Colonic mucosa (tissue), 4 donors: Measurements from ENCODE around the gene TMEM131. TPM values are rescaled to one million over a fixed set of nuclear protein-coding genes. Genes with fewer than 3 reads are reported as not detected.
"Not testable (repeated sequence)": the region's sequence is repeated elsewhere in the genome, so short reads cannot be mapped to it uniquely, and the experiment has no call there.

Experiments
- DNase-seq: peaks from one replicate; pipeline ENCODE4 v3.0.0-alpha.2; 2020
- H3K27ac ChIP-seq: fragments of 200-600 bp; one replicate; pipeline ENCODE4 v1.8.0; 2021
- H3K27me3 ChIP-seq: fragments of 200-600 bp; one replicate; pipeline ENCODE4 v1.8.0; 2021
- H3K36me3 ChIP-seq: fragments of 200-600 bp; one replicate; pipeline ENCODE4 v1.8.0; 2021
- H3K4me1 ChIP-seq: fragments of 200-600 bp; one replicate; pipeline ENCODE4 v1.8.0; 2021; ENCODE audit warnings: mild to moderate bottlenecking
- H3K4me3 ChIP-seq: fragments of 200-600 bp; one replicate; pipeline ENCODE4 v1.8.0; 2021
- H3K9ac ChIP-seq, 2 donors: one replicate each; pipeline ENCODE4 v1.7.0; 2013; ENCODE audit warnings: control low read depth in 2 of 2, low read depth in 2 of 2, low read length in 2 of 2
- H3K9me3 ChIP-seq: fragments of 200-600 bp; one replicate; pipeline ENCODE4 v1.8.0; 2021
- CTCF ChIP-seq: fragments of 200-600 bp; IDR thresholded peaks from one replicate; pipeline ENCODE4 v1.8.0; 2022; ENCODE audit warnings: antibody characterized with exemption, mild to moderate bottlenecking
- intact Hi-C: fragments of 100-400 bp; cut with DNase I; formaldehyde crosslinking; loops from one replicate; pipeline ENCODE4 v1.14.1; 2022
- total RNA-seq, 2 donors: library from RNA; stranded (reverse); fragmentation: NEBNext Ultra II Directional in 1 of 2; extraction: Animal tissue kit (Norgen Biotek cat#: 25700) in 1 of 2; gene quantifications; one replicate each; pipeline ENCODE4 v1.2.1, GENCODE V29; 2021
- donor health status: healthy.
- donor health status: DM: no; HTN: no; CAD: no.
- donor health status: DM: no; HTN: no; CAD: no.

Gene TMEM131
- total RNA-seq, 2 donors from 2014 or later = 52.4 to 60.8 TPM

GRCh38 chr2:97834610-97835009 is 161.1 kb downstream of the TMEM131 start:
- H3K36me3 ChIP-seq = no peaks in the 10 kb centered on the region
- H3K9me3 ChIP-seq = no peaks in the 10 kb centered on the region

GRCh38 chr2:97831121-97831520 is 164.6 kb downstream of the TMEM131 start:
- no peak for DNase-seq
- Histone ChIP-seq H3K27ac (no peak overlapping the region), H3K4me3 (no peak overlapping the region), H3K9me3 (no peaks in the 10 kb centered on the region), H3K27me3 (no peaks in the 10 kb centered on the region), H3K36me3 (no peaks in the 10 kb centered on the region), H3K4me1 (no peaks in the 10 kb centered on the region), H3K9ac (no peak overlapping the region)
- intact Hi-C loops = no loop called here
- no peak for TF ChIP-seq CTCF

More at GRCh38 chr2:97834610-97835009, 161.1 kb downstream of the TMEM131 start:
- Histone ChIP-seq H3K27me3 (no peaks in the 10 kb centered on the region), H3K9ac (no peak overlapping the region), H3K4me3 (no peak overlapping the region), H3K27ac (no peak overlapping the region), H3K4me1 (no peaks in the 10 kb centered on the region)
- no peak for TF ChIP-seq CTCF
- intact Hi-C loops = no loop called here
- no peak for DNase-seq

GRCh38 chr2:97829255-97829654 is 166.5 kb downstream of the TMEM131 start:
- H3K4me1 ChIP-seq, intact Hi-C loops, DNase-seq, H3K27me3 ChIP-seq, H3K4me3 ChIP-seq, H3K9ac ChIP-seq, H3K36me3 ChIP-seq, H3K27ac ChIP-seq, H3K9me3 ChIP-seq: not testable (repeated sequence)

GRCh38 chr2:97827013-97827412 is 168.7 kb downstream of the TMEM131 start:
- H3K9ac ChIP-seq, H3K4me3 ChIP-seq, intact Hi-C loops, H3K36me3 ChIP-seq, H3K4me1 ChIP-seq, DNase-seq, H3K9me3 ChIP-seq, H3K27me3 ChIP-seq, H3K27ac ChIP-seq: not testable (repeated sequence)

- H3K27ac ChIP-seq, H3K36me3 ChIP-seq, H3K9ac ChIP-seq, H3K27me3 ChIP-seq, H3K9me3 ChIP-seq, H3K4me3 ChIP-seq, intact Hi-C loops, H3K4me1 ChIP-seq, DNase-seq: not testable (repeated sequence)
These were observed 169.4 kb downstream of the TMEM131 start for GRCh38 chr2:97826266-97826847.

- H3K4me3 ChIP-seq, H3K36me3 ChIP-seq, H3K9me3 ChIP-seq, DNase-seq, H3K27ac ChIP-seq, H3K27me3 ChIP-seq, H3K4me1 ChIP-seq, H3K9ac ChIP-seq, intact Hi-C loops: not testable (repeated sequence)
These were observed 171.7 kb downstream of the TMEM131 start for GRCh38 chr2:97824011-97824410.

GRCh38 chr2:97821862-97822261 is 173.9 kb downstream of the TMEM131 start:
- H3K9me3 ChIP-seq, DNase-seq, H3K4me1 ChIP-seq, H3K36me3 ChIP-seq, H3K9ac ChIP-seq, H3K27ac ChIP-seq, H3K27me3 ChIP-seq, intact Hi-C loops, H3K4me3 ChIP-seq: not testable (repeated sequence)

GRCh38 chr2:97819754-97820153 is 176.0 kb downstream of the TMEM131 start:
- no peaks in the 10 kb centered on the region for H3K4me1 ChIP-seq
- intact Hi-C loops = no loop called here
- H3K27ac ChIP-seq = no peak overlapping the region
- no peaks in the 10 kb centered on the region for H3K27me3 ChIP-seq
- H3K36me3 ChIP-seq = no peaks in the 10 kb centered on the region
- no peak overlapping the region for H3K4me3 ChIP-seq
- H3K9me3 ChIP-seq = no peaks in the 10 kb centered on the region
- no peak for DNase-seq
- H3K9ac ChIP-seq = no peak overlapping the region
- TF ChIP-seq CTCF = no peak
